ENCODE measurements around the gene GSDME.

Gene GSDME

GRCh38 chr7:24763303-24763901 lies 6.1 kb upstream of the GSDME start:
- no peak for DNase-seq (ENCODE audit: low read depth)
- no peak overlapping the region for H3K4me3 ChIP-seq (ENCODE audit: low read length)
- no peak for TF ChIP-seq CTCF (conservative IDR thresholded peaks at IDR 0.05; ENCODE audit: low read depth, low read length)

- no peak for DNase-seq (ENCODE audit: low read depth)
- TF ChIP-seq CTCF (conservative IDR thresholded peaks at IDR 0.05; ENCODE audit: low read depth, low read length) = no peak
- no peak overlapping the region for H3K4me3 ChIP-seq (ENCODE audit: low read length)
These were observed 5.5 kb upstream of the GSDME start for GRCh38 chr7:24762771-24763170.

GRCh38 chr7:24760968-24761367 lies 3.7 kb upstream of the GSDME start:
- DNase-seq (ENCODE audit: low read depth) = no peak
- H3K4me3 ChIP-seq (ENCODE audit: low read length) = no peak overlapping the region
- TF ChIP-seq CTCF (conservative IDR thresholded peaks at IDR 0.05; ENCODE audit: low read depth, low read length) = no peak

GRCh38 chr7:24756545-24757352 lies 515 bp downstream of the GSDME start:
- H3K4me3 ChIP-seq (ENCODE audit: low read length) = peak overlapping the region; percentile 69
- TF ChIP-seq CTCF (conservative IDR thresholded peaks at IDR 0.05; ENCODE audit: low read depth, low read length) = no peak
- DNase-seq (ENCODE audit: low read depth) = no peak

- no peak for DNase-seq (ENCODE audit: low read depth)
- no peak for TF ChIP-seq CTCF (conservative IDR thresholded peaks at IDR 0.05; ENCODE audit: low read depth, low read length)
- H3K4me3 ChIP-seq (ENCODE audit: low read length) = no peak overlapping the region
These were observed 1.5 kb downstream of the GSDME start for GRCh38 chr7:24755541-24756407.

- DNase-seq (ENCODE audit: low read depth) = no peak
- no peak overlapping the region for H3K4me3 ChIP-seq (ENCODE audit: low read length)
- TF ChIP-seq CTCF (conservative IDR thresholded peaks at IDR 0.05; ENCODE audit: low read depth, low read length) = no peak
These were observed 2.3 kb downstream of the GSDME start for GRCh38 chr7:24754906-24755506.

Measured in retinal pigment epithelial cell (primary cell).